K562 (cell line): Measurements from ENCODE around the gene CDK14.

Source experiments
- CEBPB ChIP-seq: fragments of 450-650 bp; IDR thresholded peaks from 2 replicates; pipeline ENCODE4 v1.6.1; 2016; ENCODE audit warnings: missing genetic modification characterization, missing compliant biosample characterization
- CTCF ChIP-seq, 3 experiments: IDR thresholded peaks in 2 of 3; conservative IDR thresholded peaks in 1 of 3; 2 replicates each; pipeline ENCODE4 v1.5.1; 2011 to 2012; ENCODE audit warnings: low read length in 3 of 3, mild to moderate bottlenecking in 3 of 3, control low read depth in 2 of 3, improper control_type of control experiment in 1 of 3, inconsistent platforms in 1 of 3, low read depth in 1 of 3, mixed read lengths in 1 of 3, moderate library complexity in 1 of 3; ENCODE audit not compliant: insufficient read depth in 2 of 3
- GABPA ChIP-seq: fragments of 200-800 bp; sonication (Bioruptor generic); conservative IDR thresholded peaks from 2 replicates; pipeline ENCODE4 v1.6.1; 2016; ENCODE audit warnings: low read depth, missing genetic modification characterization, missing compliant biosample characterization
- KLF1 ChIP-seq: fragments of 450-650 bp; IDR thresholded peaks from 2 replicates; pipeline ENCODE4 v1.6.1; 2016; ENCODE audit warnings: missing genetic modification characterization, missing compliant biosample characterization
- POLR2A ChIP-seq: fragments of 450-650 bp; conservative IDR thresholded peaks from 2 replicates; pipeline ENCODE4 v1.6.1; 2016

GRCh38 chr7:90701021-90701420, 104.9 kb downstream of the CDK14 start:
- TF ChIP-seq POLR2A (no peak), CEBPB (tag) (no peak), GABPA (tag) (no peak), CTCF (IDR thresholded peaks at IDR 0.05 in 2 of 3, conservative IDR thresholded peaks at IDR 0.05 in 1 of 3; ENCODE audit: insufficient read depth in 2 of 3, low read depth in 1 of 3, low read length in 3 of 3) (no peak), KLF1 (tag) (no peak)
